GM21526 (cell line): ENCODE measurements around the gene PLA2G4B.

Experiments used
- ATAC-seq: cut with Tn5 transposase; IDR thresholded peaks from one replicate; pipeline ENCODE4 v1.9.1; 2021; ENCODE audit warnings: moderate library complexity; ENCODE audit not compliant: unreplicated experiment, low FRiP score

Gene PLA2G4B

DNA sequence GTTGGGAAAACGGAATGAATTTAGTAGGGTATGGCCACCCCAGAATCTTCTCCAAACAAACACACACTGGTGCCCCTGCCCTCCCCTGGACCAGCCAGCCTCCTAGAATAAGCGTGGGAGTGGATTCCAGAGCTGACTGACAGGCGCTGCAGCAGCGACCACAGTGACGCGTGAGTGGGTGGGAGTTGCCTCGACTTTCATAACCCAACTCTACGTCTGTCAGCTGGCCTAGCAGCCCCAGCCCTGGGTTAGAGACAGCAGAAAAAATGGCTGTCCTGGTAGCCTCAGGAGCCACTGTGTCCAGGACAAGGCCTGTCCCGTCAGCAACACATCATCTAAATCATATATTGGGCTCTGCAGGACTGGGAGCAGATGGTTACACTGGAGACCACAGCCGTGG lies 10.0 kb downstream of the PLA2G4B start:
- ATAC-seq = no peak

DNA sequence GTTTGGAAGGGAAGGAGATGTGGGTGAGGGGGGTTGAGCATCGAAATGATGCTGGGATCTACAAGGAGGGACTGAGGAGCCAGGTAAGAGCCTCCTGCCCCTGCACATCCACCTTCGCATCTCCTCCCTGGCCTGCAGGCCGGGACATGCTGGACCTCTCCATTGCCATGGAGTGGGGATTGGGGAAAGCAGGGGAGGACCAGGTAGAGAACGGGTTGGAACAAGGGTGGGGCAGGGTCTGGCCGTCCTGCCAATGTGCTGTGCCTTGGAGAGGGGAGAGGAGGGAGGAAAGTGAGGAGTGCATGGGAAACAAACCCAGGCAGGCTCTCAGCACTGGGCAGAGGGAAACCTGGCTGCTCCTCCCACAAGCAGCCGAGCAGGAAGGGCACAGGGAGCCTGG lies 10.6 kb downstream of the PLA2G4B start:
- ATAC-seq = no peak

DNA sequence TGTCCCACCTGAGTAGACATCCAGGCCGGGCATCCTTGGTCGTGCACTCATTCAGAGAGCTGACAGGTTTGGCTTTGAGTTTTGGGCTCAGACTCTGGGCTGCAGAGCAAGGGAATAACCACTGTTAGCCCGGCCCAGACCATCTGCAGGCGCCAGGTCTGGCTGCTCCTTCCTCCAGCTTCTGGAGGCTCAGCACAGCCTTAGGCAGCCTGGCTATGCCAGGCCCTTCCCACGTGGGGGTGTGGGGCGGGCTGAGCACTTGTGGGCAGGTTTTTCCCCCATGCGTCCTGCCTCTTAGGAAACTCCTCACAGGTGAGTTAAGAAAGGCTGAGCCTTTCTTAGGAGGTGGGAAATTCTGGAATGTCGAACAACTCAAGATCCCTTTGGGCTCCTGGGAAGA lies 11.2 kb downstream of the PLA2G4B start:
- no peak for ATAC-seq

DNA sequence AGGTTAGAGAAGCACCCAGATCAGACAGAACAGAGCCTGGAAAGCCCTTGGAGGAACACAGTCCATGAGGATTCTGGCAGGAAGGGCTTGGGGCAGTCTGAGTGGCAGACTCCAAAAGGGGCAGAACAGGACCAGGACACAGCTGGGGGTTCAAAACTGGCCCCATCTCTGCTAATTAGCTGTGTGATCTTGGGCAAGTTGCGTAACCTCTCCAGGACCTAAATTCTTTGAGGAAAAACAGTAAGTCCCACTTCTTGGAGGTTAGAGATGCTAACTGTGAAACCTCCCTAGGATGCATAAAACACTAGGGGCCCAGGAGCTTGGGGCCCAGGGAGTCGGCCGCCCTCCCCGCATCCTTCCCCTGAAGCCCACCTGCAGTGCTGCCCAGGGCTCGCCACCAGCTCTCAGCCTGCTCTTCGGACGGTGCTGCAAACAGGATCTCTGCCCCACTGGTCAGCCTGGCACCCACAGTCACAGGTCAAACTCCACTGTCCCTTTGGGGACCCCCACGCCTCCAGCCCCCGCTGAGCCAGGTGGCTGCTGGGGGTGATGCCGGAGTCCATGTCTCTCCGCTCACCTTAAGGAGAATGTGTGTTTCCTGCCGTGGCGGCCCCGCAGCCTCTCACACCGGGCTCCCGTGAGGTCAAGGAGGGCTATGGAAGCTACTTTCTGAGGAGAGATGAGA lies 12.0 kb downstream of the PLA2G4B start:
- no peak for ATAC-seq

DNA sequence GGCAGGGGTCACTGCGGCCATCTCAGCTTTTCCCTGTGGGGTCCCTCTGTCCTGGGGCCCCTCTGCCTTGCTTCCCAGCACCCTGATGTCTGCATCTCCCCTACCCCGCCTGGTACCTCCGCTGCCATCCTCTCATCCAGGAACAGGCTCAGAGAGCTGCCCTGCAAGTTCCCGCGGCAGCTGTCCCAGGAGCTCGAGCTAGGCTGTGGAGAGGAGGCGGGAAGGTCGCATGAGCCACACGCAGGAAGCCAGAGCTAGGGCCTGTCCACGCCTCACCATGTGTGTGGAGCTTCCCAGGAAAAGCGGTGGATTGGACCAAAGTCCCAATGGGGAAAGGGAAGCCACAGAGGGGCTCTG lies 12.5 kb downstream of the PLA2G4B start:
- no peak for ATAC-seq

DNA sequence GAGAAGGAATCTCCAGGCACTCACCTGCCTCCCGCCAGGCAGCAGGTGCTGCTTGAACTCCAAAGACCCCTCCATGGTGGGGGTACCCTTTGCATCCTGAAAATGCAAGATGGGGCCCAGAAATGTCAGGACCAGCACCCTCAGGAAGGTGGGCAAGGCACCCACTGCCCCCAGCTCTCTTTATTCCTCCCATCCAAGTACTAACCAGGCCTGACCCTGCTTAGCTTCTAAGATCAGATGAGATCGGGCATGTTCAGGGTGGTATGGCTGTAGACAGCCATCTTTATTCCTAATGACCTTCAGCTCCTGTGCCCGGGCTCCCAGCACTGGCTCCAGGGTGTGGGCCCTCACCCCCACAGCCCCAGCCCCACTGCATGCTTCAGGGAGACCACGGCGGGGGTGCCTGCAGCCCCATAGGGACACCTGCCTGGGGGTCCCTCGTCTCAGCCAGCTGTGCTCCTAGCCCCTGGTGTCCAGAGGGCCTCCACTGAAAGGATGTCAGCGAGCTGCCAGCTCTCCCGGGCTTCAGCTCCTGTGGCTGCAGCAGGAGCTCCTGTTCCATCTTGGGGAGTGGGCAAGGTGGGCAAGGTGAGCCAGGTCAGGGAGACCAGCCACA lies 13.2 kb downstream of the PLA2G4B start:
- ATAC-seq = no peak

DNA sequence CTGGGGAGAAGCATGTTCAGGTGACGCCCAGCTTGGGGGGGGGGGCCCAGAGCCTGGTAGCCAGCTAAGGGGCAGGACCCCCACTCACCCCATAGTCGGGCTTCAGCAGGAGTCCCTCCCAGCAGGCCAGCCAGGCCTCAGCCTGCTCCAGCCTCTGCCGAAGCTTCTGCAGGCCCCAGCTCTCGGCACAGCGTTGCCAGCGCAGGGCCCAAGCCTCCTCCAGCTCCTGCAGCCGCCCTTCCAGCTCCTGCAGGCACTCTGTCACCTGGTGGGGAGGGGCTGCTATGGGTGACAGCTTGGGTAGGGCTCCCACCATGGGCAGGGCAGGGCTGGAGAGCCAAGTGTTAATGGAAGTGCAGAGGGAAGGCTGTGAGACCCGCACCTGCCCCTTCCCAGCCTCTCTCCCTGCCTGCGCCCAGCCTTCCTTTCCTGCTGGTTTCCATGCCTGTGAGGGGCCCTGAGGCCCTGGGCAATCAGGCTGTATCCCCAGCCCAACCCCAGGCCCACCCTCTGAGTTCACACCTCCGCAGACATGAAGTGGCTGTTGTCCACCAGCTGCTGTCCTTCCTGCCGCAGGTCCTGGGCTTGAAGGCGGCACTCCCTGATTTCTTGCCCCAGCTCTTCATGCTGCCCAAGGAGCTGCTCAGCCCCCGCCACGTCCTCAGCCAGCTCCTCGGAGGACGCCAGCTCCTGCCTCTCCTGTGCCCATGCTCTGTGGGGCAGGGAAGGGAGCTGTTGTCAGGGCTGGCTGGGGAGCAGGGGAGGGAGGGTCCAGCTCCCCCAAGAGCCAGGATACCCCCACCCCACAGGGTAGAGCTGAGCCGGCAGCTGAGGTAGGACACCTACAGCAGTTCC lies 14.3 kb downstream of the PLA2G4B start:
- no peak for ATAC-seq

DNA sequence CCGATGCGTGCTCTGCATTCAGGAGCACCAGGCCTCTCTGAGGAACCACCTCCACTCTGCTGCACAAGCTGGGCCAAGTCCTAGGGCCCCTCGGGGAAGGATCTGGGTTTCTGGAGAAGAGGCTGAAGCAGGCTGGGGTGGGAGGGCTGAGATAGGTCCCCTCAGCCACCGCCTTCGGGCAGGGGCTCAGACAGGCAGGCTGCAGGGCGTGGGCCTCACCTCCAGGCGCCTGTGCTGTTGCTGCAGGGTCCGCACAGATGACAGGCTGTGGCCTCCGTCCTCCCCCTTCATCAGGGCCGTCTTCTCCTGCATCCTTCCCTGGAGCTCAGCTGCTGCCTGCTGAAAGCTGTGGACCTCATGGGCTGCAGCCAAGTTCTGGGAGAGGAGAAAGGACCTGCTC lies 15.2 kb downstream of the PLA2G4B start:
- ATAC-seq = no peak

DNA sequence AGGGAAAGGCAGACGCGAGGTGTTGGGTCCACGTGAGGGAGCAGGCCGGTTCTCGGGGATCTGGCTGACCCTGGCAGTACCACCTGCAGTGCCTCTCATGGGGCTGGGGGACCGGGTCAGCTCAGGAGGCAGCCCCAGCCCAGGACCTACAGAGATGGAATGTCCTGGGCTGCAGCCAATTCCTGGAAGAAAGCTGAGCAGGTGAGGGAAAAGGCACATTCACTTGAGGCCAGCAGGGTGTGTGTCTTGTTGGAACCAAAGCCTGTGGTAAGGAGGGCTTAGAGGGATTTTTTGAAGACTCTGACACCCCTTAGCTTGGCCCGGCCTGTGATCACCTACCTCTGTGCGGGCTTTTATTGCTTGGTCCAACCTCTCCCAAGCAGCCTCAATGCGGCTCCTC lies 15.8 kb downstream of the PLA2G4B start:
- no peak for ATAC-seq

DNA sequence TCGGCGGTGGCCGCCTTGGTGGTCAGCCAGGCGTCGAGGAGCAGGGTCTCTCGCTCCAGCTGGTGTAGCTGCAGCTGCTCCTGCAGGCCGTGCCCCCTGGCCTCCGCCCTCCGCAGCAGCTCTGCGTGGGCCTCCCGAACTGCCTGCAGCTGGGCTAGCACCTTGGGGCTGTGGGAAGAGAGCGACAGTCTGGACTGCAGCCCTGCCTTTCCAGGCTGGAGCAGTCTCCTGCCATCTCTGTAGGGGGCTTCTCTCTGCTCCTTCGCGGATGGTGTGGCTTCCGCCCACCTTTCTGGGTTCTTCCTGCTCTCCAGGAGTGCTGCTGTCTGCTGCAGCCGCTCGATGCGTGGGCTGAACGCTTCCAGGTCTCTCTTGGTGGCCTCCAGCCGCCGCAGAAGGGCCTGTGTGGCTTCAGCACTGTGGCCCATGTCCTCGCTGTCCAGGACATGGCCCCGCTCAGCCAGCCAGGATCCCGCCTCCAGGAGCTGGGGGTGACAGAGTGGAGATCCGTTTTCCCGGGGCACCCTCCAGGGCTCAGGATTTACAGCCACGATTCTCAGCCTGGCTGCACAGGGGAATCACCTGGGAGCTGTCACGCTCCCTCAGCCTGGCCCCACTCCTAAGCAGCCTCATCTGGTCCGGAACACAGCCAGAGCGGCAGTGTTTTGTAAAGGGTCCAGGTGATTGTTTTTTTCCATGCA lies 16.8 kb downstream of the PLA2G4B start:
- no peak for ATAC-seq

DNA sequence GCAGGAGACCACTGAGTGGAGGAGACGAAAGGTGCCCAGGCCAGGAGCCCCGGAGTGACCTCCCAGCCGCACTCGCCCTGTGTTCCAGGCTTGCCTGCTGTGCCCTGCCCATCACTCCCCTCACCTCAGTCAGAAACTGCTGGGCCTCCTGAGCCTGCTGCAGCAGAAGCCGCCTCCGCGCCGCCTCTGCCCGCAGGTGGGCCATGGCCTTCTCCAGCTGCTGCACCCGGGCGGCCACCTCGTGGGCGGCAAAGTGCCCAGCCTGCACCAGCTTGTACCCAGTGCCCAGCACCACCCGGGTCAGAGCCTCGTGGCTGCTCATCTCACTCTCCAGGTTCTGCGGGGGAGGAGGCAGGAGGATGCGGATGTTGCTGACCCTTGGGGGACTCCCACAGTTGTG lies 17.6 kb downstream of the PLA2G4B start:
- ATAC-seq = no peak

DNA sequence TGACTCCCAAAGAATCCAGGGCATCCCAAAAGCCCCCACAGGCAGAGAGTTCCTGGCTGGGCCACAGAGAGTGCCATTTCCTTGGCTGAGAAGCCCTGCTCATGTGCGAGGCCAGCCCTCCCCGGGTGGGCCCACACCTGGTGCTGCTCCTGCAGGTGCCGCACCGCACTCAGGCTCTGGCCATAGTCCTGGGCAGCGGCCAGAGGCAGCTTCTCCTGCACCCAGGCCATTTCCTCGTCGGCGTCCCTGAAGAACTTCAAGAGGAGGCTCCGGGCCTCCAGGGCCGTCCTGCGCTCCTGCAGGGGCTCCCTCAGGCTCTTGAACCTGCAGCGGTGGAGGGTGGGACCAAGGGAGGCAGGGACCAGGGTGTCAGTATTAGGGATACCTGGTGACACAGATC lies 18.1 kb downstream of the PLA2G4B start:
- no peak for ATAC-seq

DNA sequence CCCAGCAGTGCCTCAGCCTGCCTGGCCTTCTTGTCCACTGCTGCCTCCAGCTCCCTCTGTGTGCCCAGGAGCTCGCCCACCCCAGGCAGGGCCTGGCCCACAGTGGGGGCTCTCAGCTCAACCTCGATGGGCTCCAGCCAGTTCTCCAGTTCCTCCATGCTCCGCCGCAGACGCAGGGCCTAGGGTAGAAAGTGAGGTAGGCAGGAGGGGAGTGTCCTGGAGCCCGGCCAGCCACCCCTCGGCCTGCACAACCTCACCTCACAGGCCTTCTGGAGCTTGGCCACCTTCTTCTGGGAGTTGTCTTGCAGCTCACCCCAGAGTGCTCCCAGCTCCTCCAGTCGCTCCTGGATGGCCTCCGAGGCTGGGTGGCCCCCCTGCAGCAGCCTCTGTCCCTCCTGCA lies 18.7 kb downstream of the PLA2G4B start:
- ATAC-seq = no peak

DNA sequence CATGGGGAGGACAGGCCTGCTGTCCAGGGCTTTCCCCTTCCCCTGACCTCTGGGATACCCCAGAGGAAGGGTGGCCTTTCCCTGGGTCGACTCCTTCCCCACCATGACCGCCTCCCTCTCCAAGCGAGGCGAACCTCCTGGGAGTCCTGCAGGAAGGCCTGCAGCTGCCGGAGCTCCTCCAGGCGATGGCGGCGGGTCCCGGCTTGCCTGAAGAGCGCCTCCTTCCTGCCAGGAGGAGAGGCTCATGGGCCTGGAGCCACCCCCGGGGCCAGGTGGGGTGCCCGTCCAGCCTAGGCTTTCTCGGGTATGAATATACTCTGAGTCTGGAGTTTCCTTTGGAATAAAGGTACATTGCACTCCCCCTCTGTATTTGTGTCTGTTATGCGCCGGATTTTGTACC lies 20.1 kb downstream of the PLA2G4B start:
- ATAC-seq = no peak

DNA sequence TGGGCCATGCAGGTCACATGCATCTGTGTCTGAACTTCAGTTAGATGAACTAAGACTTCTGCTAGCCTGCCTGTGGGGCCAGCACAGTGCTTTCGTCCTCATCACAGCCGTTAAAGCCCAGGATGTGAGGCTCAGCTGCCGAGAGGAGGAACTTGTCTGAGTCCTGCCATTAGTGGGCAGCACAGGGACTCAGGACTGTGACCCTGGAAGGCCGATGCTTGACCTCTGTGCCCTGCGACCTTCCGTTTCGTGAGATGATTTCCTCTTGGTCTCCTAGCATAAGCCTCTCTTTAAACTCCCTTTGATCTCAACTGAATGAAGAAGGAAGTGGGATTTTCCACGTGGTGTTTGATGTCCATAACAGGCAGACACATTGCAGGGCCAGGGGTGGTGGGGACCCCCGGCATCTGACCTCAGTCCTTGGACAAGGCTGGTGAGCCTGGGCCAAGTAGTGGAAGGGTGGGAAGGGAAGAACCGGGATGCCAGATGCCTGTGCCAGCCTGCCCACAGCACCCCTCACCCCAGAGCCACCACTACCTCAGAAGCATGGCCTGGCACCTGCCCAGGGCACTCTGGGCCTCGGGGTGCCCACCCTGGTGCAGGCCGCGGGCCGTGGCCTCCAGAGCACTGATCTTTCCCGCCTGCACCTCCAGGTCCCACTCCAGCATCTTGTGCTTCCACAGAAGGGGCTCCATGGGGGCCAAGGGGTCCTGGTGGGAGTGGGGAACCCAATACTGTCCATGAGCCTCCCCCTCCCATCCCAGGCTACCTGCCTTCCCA lies 21.6 kb downstream of the PLA2G4B start:
- no peak for ATAC-seq

DNA sequence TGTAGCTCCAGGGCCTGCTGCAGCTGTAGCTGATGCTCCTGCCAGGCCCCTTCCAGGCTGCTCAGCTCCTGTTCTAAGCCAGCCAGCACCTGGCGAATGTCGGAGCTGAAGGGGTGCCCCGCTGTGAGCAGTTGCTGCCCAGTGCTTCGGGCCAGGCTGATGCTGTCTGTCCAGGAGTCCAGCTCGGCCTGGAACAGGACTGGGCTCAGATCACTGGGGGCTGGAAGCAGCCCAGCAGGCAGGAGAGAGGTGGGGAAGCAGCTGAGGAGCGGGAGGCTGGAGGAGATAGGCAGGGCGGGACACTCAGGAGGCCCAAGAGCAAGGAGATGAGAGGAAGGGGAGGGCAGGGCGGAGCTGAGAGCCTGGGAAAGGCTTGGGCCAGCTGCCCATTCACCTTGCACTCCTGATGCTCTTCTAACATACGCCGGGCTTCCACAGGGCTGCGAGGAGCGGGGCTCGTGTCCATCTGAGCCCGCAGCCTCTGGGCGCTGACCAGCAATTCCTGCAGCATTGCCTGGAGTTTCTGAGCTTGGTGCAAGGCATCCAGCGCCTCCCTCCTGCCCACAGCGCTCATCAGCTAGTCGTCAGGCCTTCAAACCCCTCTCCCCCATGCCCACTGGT lies 23.2 kb downstream of the PLA2G4B start:
- ATAC-seq = no peak

DNA sequence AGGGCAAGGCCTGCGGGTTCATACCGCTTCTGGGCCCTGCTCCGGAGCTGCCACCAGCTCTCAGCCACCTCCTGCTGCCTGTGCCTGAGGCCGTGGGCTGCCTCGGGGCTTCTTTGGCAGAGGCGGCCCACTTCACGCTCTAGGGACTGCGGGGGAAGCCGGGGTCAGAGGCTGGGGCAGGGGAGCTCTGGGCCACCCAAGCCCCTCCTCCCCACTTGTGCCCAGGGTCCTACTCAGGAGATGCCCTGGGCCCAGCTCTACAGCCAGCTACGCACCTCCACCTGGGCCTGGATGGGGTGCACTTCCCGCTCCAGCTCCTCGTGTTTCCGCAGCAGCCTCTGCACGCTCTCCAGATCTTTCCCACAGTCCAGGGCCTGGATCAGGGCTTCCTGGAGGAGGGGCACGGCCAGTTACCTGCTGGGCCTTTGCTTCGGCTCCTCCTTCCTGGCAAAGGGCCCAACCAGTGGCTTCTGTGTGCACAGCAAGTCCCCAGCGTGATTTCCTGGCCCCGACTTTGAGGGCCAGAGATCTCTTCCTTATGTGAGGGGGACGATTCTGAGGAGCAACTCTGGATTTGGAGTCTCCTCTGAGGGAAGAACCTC lies 24.0 kb downstream of the PLA2G4B start:
- no peak for ATAC-seq

DNA sequence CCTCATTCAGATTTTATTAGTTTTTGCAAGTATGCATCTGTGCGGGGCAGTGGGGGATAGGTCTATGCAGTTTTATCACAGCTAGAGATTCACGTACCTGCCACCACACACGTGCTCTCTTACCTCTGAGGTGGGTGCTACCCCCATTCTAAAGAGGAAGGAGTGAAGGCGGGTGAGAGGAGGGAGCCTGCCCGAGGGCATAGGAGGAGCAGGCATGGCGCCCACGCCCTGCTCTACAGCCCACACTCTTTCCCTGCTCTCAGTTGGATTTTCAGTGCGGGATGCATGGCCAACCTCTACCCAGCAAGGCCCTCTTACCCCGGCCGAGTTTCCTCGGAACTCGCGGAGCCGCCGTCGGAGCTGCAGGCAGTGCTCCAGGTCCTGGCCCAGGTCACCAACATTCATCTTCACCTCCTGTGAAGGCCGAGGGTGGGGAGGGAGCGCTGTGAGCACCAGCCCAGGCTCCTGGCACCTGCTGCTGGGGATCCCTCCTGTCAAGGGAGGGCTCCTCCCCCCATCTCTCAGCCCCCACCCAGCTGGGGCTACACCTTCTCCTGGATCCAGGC lies 26.9 kb downstream of the PLA2G4B start:
- ATAC-seq = no peak

DNA sequence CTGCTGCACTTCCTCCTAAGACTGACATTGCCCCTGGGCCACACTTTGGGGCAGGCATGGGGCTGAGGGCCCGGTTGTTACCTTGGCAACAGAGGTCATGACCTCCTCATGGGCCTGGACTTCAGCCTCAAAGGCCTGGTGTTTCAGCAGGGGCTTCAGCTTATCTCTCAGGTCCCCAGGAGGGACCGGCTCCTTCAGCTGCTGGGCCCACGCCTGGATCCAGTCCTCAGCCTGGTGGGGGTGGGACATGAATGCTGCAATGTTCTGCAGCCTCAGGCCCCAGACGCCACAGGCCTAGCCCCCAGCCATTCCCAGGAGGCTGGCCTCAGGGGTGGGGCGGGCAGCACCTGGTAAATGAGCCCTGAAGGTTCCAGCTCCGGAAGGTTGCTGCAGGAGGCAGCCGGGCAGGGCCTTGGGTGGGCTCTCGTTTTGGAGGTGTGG lies 27.6 kb downstream of the PLA2G4B start:
- ATAC-seq = no peak
